ENCODE data around the gene KMT2D.
A peak's percentile ranks its signal among the peaks of the same experiment; 100 is the strongest.

Gene KMT2D

GRCh38 chr12:49092086-49092815, 31.7 kb upstream of the KMT2D start:
- peaks cover 56% of the 10 kb centered on the region for H3K4me1 Mint-ChIP-seq
- H3K27ac Mint-ChIP-seq: no peak overlapping the region
- peaks cover 12% of the 10 kb centered on the region for H3K36me3 Mint-ChIP-seq
- H3K4me3 Mint-ChIP-seq: peak overlapping the region; percentile 13
- DNase-seq (ENCODE audit: low spot score in 2 of 2): peak in 1 of 2 donors; percentile 79
- ATAC-seq: peak; percentile 23
- H3K9me3 Mint-ChIP-seq: no peaks in the 10 kb centered on the region

DNA sequence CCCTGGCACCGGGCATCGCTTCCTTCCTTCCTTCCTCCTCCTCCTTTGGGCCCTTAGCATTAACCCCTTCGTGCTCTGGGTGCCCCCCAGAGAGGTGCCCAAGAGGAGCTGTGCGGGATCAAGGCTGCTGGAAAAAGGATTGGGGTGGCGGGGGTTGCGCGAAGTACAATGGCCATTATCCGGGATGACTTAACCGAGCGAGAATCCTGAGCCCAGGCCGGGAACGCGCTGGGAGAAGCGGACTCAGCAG, 31.2 kb upstream of the KMT2D start:
- H3K36me3 Mint-ChIP-seq: peaks cover 10% of the 10 kb centered on the region
- H3K4me3 Mint-ChIP-seq: peak overlapping the region; percentile 13
- ATAC-seq (no peak), DNase-seq (ENCODE audit: low spot score in 2 of 2) (no peak)
- no peaks in the 10 kb centered on the region for H3K9me3 Mint-ChIP-seq
- H3K4me1 Mint-ChIP-seq: peaks cover 56% of the 10 kb centered on the region
- no peak overlapping the region for H3K27ac Mint-ChIP-seq

- Mint-ChIP-seq H3K4me1 (peaks cover 56% of the 10 kb centered on the region), H3K27ac (peak overlapping the region; percentile 40), H3K9me3 (no peaks in the 10 kb centered on the region), H3K4me3 (peak overlapping the region; percentile 65), H3K36me3 (peaks cover 5% of the 10 kb centered on the region)
- no peak for ATAC-seq
- no peak for DNase-seq (ENCODE audit: low spot score in 2 of 2)
Measured at GRCh38 chr12:49091056-49091835, 30.7 kb upstream of the KMT2D start.

- no peaks in the 10 kb centered on the region for H3K36me3 Mint-ChIP-seq
- H3K9me3 Mint-ChIP-seq: no peaks in the 10 kb centered on the region
- peak overlapping the region; percentile 65 for H3K4me3 Mint-ChIP-seq
- ATAC-seq: peak; percentile 40
- peaks cover 56% of the 10 kb centered on the region for H3K4me1 Mint-ChIP-seq
- no peak overlapping the region for H3K27ac Mint-ChIP-seq
- peak in 1 of 2 donors; percentile 68 for DNase-seq (ENCODE audit: low spot score in 2 of 2)
Measured at GRCh38 chr12:49089821-49090773, 29.5 kb upstream of the KMT2D start.

DNA sequence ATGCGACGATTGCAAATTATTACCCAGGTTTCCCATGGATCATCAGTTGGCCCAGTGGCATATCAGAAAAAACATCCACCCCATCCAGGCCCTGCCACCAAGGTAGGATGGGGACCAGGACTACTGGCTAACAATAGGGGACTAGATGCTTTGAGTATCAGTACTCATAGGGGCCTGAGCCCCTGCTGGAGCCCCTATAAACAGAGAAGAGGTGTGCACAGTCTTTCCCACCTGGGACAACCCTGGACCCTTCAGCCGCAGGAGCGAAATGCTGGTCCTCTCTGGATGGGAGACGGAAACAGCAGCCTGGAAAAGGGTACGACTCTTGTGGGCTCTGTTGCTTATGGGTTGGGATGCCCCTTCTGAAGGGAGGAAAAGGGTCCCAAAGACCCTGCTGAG, 28.3 kb upstream of the KMT2D start:
- Mint-ChIP-seq H3K4me3 (peak overlapping the region; percentile 41), H3K36me3 (no peaks in the 10 kb centered on the region), H3K9me3 (no peaks in the 10 kb centered on the region), H3K27ac (no peak overlapping the region), H3K4me1 (peaks cover 50% of the 10 kb centered on the region)
- no peak for ATAC-seq
- DNase-seq (ENCODE audit: low spot score in 2 of 2): no peak

DNA sequence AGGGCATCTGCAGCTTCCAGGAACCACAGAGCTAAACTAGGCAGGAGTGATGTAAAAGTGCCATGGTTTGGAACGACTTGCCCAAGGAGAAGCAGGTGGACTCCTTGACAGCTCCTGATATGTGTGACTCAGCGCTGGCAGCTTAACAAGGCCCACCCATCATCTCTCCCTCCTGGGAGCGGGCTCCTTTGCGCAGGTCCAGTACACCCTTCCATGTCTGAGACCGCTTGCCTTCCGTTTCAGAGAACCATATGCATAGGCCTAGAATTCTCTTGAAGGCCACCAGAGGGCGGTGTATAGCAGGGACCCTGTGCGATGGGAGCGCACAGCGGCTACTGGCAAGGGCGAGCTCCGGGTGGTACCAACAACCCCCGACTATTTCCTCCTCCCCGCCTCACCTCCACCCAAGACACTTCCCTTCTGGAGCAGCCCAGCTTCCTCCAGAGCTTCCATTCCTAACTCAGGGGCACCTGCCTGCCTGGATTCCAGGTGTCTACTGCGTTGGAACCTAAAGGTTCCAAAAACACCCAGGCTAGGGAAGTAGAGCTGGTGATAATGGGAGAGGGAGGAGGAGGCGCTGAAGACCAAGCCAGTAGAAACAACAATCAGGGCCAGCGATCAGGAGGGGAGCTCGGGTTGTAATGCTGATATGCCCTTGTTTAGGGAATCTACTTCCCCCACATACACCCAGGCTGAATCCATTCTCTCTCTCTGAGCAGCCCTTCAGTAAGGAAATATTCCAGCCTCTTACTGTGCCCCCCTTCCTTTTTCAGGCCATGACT, 27.7 kb upstream of the KMT2D start:
- peak overlapping the region; percentile 29 for H3K27ac Mint-ChIP-seq
- no peaks in the 10 kb centered on the region for H3K9me3 Mint-ChIP-seq
- DNase-seq (ENCODE audit: low spot score in 2 of 2) (peak; percentile 57 to 85), ATAC-seq (peak; percentile 93)
- H3K4me1 Mint-ChIP-seq: peaks cover 44% of the 10 kb centered on the region
- peak overlapping the region; percentile 41 for H3K4me3 Mint-ChIP-seq
- H3K36me3 Mint-ChIP-seq: no peaks in the 10 kb centered on the region

- H3K9me3 Mint-ChIP-seq: no peaks in the 10 kb centered on the region
- no peak for DNase-seq (ENCODE audit: low spot score in 2 of 2)
- H3K27ac Mint-ChIP-seq: no peak overlapping the region
- H3K36me3 Mint-ChIP-seq: no peaks in the 10 kb centered on the region
- no peak for ATAC-seq
- H3K4me1 Mint-ChIP-seq: peaks cover 32% of the 10 kb centered on the region
- H3K4me3 Mint-ChIP-seq: no peak overlapping the region
Measured at GRCh38 chr12:49086116-49086515, 25.5 kb upstream of the KMT2D start.

GRCh38 chr12:49084438-49084837, 23.8 kb upstream of the KMT2D start:
- DNase-seq (ENCODE audit: low spot score in 2 of 2) (no peak), ATAC-seq (no peak)
- no peaks in the 10 kb centered on the region for H3K36me3 Mint-ChIP-seq
- H3K9me3 Mint-ChIP-seq: no peaks in the 10 kb centered on the region
- H3K4me3 Mint-ChIP-seq: no peak overlapping the region
- peaks cover 17% of the 10 kb centered on the region for H3K4me1 Mint-ChIP-seq
- H3K27ac Mint-ChIP-seq: no peak overlapping the region

- ATAC-seq (no peak), DNase-seq (ENCODE audit: low spot score in 2 of 2) (no peak)
- Mint-ChIP-seq H3K4me1 (no peaks in the 10 kb centered on the region), H3K27ac (no peak overlapping the region), H3K9me3 (no peaks in the 10 kb centered on the region), H3K36me3 (no peaks in the 10 kb centered on the region), H3K4me3 (no peak overlapping the region)
Measured at GRCh38 chr12:49079793-49080192, 19.2 kb upstream of the KMT2D start.

DNA sequence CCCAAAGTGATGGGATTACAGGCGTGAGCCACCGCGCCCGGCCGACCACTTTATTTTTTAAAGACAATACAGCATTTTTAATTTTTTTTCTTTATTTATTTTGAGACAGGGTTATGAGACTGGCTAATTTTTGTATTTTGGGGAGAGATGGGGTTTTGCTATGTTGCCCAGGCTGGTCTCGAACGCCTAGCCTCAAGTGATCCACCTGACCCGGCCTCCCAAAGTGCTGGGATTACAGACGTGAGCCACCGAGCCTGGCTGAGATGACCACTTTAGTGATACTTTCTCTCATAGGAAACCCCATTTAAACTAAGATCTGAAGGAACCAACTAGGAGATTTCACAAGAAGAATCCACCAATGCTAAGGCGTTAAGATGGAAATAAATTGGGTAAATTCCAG, 10.4 kb upstream of the KMT2D start:
- peak overlapping the region; percentile 95 for H3K4me3 Mint-ChIP-seq
- H3K9me3 Mint-ChIP-seq: no peaks in the 10 kb centered on the region
- ATAC-seq (no peak), DNase-seq (ENCODE audit: low spot score in 2 of 2) (no peak)
- H3K36me3 Mint-ChIP-seq: peaks cover 28% of the 10 kb centered on the region
- peaks cover 19% of the 10 kb centered on the region for H3K4me1 Mint-ChIP-seq
- H3K27ac Mint-ChIP-seq: peak overlapping the region; percentile 96

DNA sequence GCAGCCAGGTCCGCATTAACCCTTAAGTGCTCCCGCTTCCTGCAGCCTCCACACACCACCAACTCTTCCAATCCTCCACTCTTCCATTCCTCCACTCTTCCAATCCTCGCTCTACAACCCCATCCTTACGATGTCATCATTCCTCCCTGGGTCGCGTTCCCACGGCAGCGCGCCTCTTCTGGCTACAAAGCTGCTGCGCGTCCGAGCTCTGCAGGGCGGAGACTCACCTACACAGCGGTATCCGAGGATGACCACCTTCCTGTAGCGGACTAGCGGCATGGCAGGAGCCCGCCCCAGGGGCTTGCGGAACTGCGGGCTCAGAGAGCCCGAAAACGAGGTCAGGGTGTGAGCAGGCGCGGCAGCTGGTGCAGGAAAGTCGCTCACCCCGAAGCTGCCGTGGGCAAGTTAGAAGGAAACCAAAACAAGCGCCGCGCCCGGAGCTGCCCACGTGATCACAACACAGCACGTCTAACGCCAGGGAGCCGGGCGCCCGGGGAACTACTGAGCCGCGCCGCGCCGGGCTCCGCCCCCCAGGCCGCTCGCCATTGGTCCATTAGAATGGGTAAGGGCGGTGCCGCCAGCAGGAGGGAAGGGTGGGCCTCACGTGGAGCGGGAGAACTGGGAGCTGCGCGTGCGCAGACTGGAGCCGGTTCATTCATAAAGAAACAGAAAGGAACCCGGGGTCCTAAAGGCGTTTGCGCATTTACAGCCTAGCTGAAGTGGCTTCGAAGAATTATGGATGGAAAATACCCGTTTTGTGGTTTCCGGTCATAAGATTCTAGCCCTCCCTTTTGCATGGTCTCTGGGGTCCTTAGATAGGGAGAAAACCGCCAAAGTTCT, 9.1 kb upstream of the KMT2D start, which contains the start of gene RHEBL1:
Gene RHEBL1, minus strand, starts transcription at position 473 of the 840 bp plus-strand sequence. Its CDS starts 194 bp downstream, at position 279.
- H3K4me3 Mint-ChIP-seq: peak within 1 kb of the TSS; percentile 95
- H3K9me3 Mint-ChIP-seq: no peaks in the 10 kb centered on the region
- ATAC-seq (peak; percentile 99), DNase-seq (ENCODE audit: low spot score in 2 of 2) (peak; percentile 98 to 99)
- H3K36me3 Mint-ChIP-seq: peaks cover 40% of the 10 kb centered on the region
- peak within 1 kb of the TSS; percentile 96 for H3K27ac Mint-ChIP-seq
- peaks cover 19% of the 10 kb centered on the region for H3K4me1 Mint-ChIP-seq

- no peaks in the 10 kb centered on the region for H3K9me3 Mint-ChIP-seq
- DNase-seq (ENCODE audit: low spot score in 2 of 2): no peak
- H3K27ac Mint-ChIP-seq: peak overlapping the region; percentile 96
Measured at GRCh38 chr12:49068879-49069506, 8.4 kb upstream of the KMT2D start.

DNA sequence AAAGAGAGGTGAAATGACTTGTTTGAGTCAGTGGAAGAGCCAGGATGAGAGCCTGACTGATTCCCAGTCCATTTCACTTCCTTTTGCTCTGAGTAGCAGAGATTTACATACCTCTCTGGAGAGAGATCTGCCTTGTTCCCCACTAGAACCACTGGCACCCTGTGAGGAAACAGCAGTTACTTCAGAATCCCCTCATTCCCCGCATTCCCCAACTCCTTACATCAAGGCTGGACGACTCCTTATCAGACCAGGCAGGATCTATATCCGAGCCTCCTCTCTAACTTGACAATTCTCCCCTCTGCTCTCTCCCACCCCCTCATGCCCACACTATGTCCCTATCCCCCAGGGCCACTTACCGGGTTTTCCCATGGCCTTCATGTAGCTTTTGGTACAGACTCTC, 5.5 kb upstream of the KMT2D start:
- peaks cover 44% of the 10 kb centered on the region for H3K36me3 Mint-ChIP-seq
- DNase-seq (ENCODE audit: low spot score in 2 of 2): no peak
- no peak overlapping the region for H3K4me3 Mint-ChIP-seq
- no peak overlapping the region for H3K27ac Mint-ChIP-seq
- ATAC-seq: no peak
- no peaks in the 10 kb centered on the region for H3K9me3 Mint-ChIP-seq
- H3K4me1 Mint-ChIP-seq: peaks cover 31% of the 10 kb centered on the region

More at GRCh38 chr12:49068879-49069506, 8.4 kb upstream of the KMT2D start:
- ATAC-seq: no peak
- peaks cover 43% of the 10 kb centered on the region for H3K36me3 Mint-ChIP-seq
- peaks cover 22% of the 10 kb centered on the region for H3K4me1 Mint-ChIP-seq
- peak overlapping the region; percentile 95 for H3K4me3 Mint-ChIP-seq

All from stimulated activated effector memory CD8-positive, alpha-beta T cell treated with anti-CD3 and anti-CD28 coated beads, Interleukin-12 subunit alpha, Interleukin-12 subunit beta, amount 100 ng/mL, for 72 hours (primary cell).